Upper lobe of left lung (tissue), 6 donors: ENCODE results near the gene AP2A2. TPM values are rescaled to one million over a fixed set of nuclear protein-coding genes. Genes with fewer than 3 reads are reported as not detected.
A peak's percentile ranks its signal among the peaks of the same experiment; 100 is the strongest.

Source experiments
- ATAC-seq, 2 donors: fragments of 200-7000 bp; cut with Tn5 transposase; one replicate each; pipeline ENCODE4 v1.9.1; 2022; ENCODE audit warnings: mild to moderate bottlenecking in 2 of 2, moderate library complexity in 2 of 2; ENCODE audit not compliant: low FRiP score in 2 of 2
- DNase-seq, 2 donors: peaks; one replicate each; pipeline ENCODE4 v3.0.0-alpha.2; 2019 to 2020
- H3K27ac ChIP-seq, 4 donors: fragments of 200-600 bp; sonication (generic); one replicate each; pipeline ENCODE4 v1.5.1; 2016 to 2019
- H3K27me3 ChIP-seq, 4 donors: fragments of 200-600 bp; sonication (generic); one replicate each; pipeline ENCODE4 v1.5.1; 2017 to 2019
- H3K36me3 ChIP-seq, 4 donors: fragments of 200-600 bp; sonication (generic); one replicate each; pipeline ENCODE4 v1.5.1; 2016 to 2019
- H3K4me1 ChIP-seq, 4 donors: fragments of 200-600 bp; sonication (generic); one replicate each; pipeline ENCODE4 v1.5.1; 2018 to 2019
- H3K4me3 ChIP-seq, 4 donors: fragments of 200-600 bp; sonication (generic); one replicate each; pipeline ENCODE4 v1.5.1; 2017 to 2019; ENCODE audit warnings: mild to moderate bottlenecking in 2 of 4, moderate library complexity in 1 of 4
- H3K9me3 ChIP-seq, 4 donors: fragments of 200-600 bp; sonication (generic); one replicate each; pipeline ENCODE4 v1.5.1; 2018 to 2019
- CTCF ChIP-seq, 6 experiments: fragments of 450-650 bp in 4 of 6; fragments of 200-600 bp in 2 of 6; sonication (generic) in 2 of 6; IDR thresholded peaks; one replicate each; pipeline ENCODE4 v1.5.1; 2016 to 2019; ENCODE audit warnings: antibody characterized with exemption in 6 of 6
- EP300 ChIP-seq, 4 donors: sonication (generic); formaldehyde crosslinking; IDR thresholded peaks; one replicate each; pipeline ENCODE4 v1.5.1; 2017; ENCODE audit warnings: antibody characterized with exemption in 4 of 4, control low read depth in 2 of 4
- POLR2A ChIP-seq, 4 donors: fragments of 450-650 bp; IDR thresholded peaks; one replicate each; pipeline ENCODE4 v1.5.1; 2016 to 2017; ENCODE audit warnings: antibody characterized with exemption in 4 of 4, mild to moderate bottlenecking in 2 of 4
- POLR2AphosphoS5 ChIP-seq, 2 donors: sonication (generic); formaldehyde crosslinking; IDR thresholded peaks; one replicate each; pipeline ENCODE4 v1.5.1; 2017; ENCODE audit warnings: antibody characterized with exemption in 2 of 2
- WGBS, 2 donors: methylation state at CpG; one replicate each; pipeline ENCODE4 v1.1.5; 2017 to 2018; 5-methylcytosine and 5-hydroxymethylcytosine counted together
- total RNA-seq, 6 donors: library from RNA; depleted of rRNA in 4 of 6; stranded (reverse); fragments of >200 nt in 4 of 6; gene quantifications; one replicate each; pipeline versions ENCODE4 v1.1.0 to v1.2.1, GENCODE V29; 2016 to 2021
- donor health status: DM: no; HTN: no; CAD: no; lungs with moderate emphysema.
- donor health status: DM: no; HTN: yes; CAD: no; lungs with severe emphysema.

The AP2A2 gene
- total RNA-seq, 6 donors from 2014 or later = 55.7 to 273 (median 103) TPM

- peaks cover 0 to 6% (median 5%) of the 10 kb centered on the region in 4 donors for H3K4me1 ChIP-seq
- H3K36me3 ChIP-seq = no peaks in the 10 kb centered on the region
- H3K9me3 ChIP-seq = no peaks in the 10 kb centered on the region
- no peak overlapping the region for H3K27ac ChIP-seq
- 53 to 57% methylated on average over 12 to 22 of the region's 22 CpGs for WGBS, 2 donors
- no peak for TF ChIP-seq CTCF (IDR thresholded peaks at IDR 0.05)
- no peak for TF ChIP-seq EP300 (IDR thresholded peaks at IDR 0.05)
- no peak for TF ChIP-seq POLR2A (IDR thresholded peaks at IDR 0.05)
- TF ChIP-seq POLR2AphosphoS5 (IDR thresholded peaks at IDR 0.05) = no peak
- no peak overlapping the region for H3K4me3 ChIP-seq
- ATAC-seq (no peak), DNase-seq (no peak)
- peaks cover 0 to 7% (median 0%) of the 10 kb centered on the region in 4 donors for H3K27me3 ChIP-seq
Observed at GRCh38 chr11:1047595-1048156, 122.0 kb downstream of the AP2A2 start.

GRCh38 chr11:1048375-1049070 lies 122.9 kb downstream of the AP2A2 start:
- Histone ChIP-seq H3K27ac (no peak overlapping the region), H3K27me3 (peaks cover 0 to 7% (median 0%) of the 10 kb centered on the region in 4 donors), H3K4me3 (no peak overlapping the region), H3K9me3 (no peaks in the 10 kb centered on the region), H3K4me1 (peaks cover 0 to 6% (median 5%) of the 10 kb centered on the region in 4 donors), H3K36me3 (no peaks in the 10 kb centered on the region)
- ATAC-seq = no peak
- no peak for DNase-seq
- 52 to 68% methylated on average over 25 of the region's 25 CpGs for WGBS, 2 donors
- TF ChIP-seq POLR2A (IDR thresholded peaks at IDR 0.05) (no peak), EP300 (IDR thresholded peaks at IDR 0.05) (no peak), POLR2AphosphoS5 (IDR thresholded peaks at IDR 0.05) (no peak), CTCF (IDR thresholded peaks at IDR 0.05) (no peak)

- no peaks in the 10 kb centered on the region for H3K9me3 ChIP-seq
- H3K4me3 ChIP-seq = no peak overlapping the region
- no peak for ATAC-seq
- H3K36me3 ChIP-seq = no peaks in the 10 kb centered on the region
- no peak overlapping the region for H3K27ac ChIP-seq
- peaks cover 0 to 7% (median 0%) of the 10 kb centered on the region in 4 donors for H3K27me3 ChIP-seq
- peaks cover 0 to 6% (median 6%) of the 10 kb centered on the region in 4 donors for H3K4me1 ChIP-seq
- TF ChIP-seq POLR2AphosphoS5 (IDR thresholded peaks at IDR 0.05) = no peak
- no peak for TF ChIP-seq CTCF (IDR thresholded peaks at IDR 0.05)
- no peak for TF ChIP-seq EP300 (IDR thresholded peaks at IDR 0.05)
- TF ChIP-seq POLR2A (IDR thresholded peaks at IDR 0.05) = no peak
- 77 to 86% methylated on average over 1 to 6 of the region's 6 CpGs for WGBS, 2 donors
- no peak for DNase-seq
Observed at GRCh38 chr11:1049071-1049405, 123.4 kb downstream of the AP2A2 start.

- Histone ChIP-seq H3K4me1 (peaks cover 3 to 9% (median 7%) of the 10 kb centered on the region in 4 donors), H3K27me3 (peaks cover 0 to 7% (median 0%) of the 10 kb centered on the region in 4 donors), H3K9me3 (no peaks in the 10 kb centered on the region), H3K27ac (peak overlapping the region in 1 of 4 donors; percentile 15), H3K36me3 (no peaks in the 10 kb centered on the region), H3K4me3 (no peak overlapping the region)
- peak; percentile 58 to 82 for DNase-seq
- no peak for TF ChIP-seq POLR2AphosphoS5 (IDR thresholded peaks at IDR 0.05)
- no peak for TF ChIP-seq CTCF (IDR thresholded peaks at IDR 0.05)
- no peak for TF ChIP-seq POLR2A (IDR thresholded peaks at IDR 0.05)
- TF ChIP-seq EP300 (IDR thresholded peaks at IDR 0.05) = no peak
- 51 to 56% methylated on average over 3 to 13 of the region's 13 CpGs for WGBS, 2 donors
- ATAC-seq = peak in 1 of 2 donors; percentile 23
Observed at GRCh38 chr11:1049431-1049891, 123.8 kb downstream of the AP2A2 start.
